Activated T-cell treated with anti-CD3 and anti-CD28 coated beads, Interleukin-2, amount 50 U/mL, for 1 hour (primary cell): ENCODE measurements around the gene C2orf76.
"Not testable (repeated sequence)": the region's sequence is repeated elsewhere in the genome, so short reads cannot be mapped to it uniquely, and the experiment has no call there.

Experiments
- DNase-seq: peaks from one replicate; pipeline ENCODE4 v3.0.0-alpha.2; 2020

The C2orf76 gene

DNA sequence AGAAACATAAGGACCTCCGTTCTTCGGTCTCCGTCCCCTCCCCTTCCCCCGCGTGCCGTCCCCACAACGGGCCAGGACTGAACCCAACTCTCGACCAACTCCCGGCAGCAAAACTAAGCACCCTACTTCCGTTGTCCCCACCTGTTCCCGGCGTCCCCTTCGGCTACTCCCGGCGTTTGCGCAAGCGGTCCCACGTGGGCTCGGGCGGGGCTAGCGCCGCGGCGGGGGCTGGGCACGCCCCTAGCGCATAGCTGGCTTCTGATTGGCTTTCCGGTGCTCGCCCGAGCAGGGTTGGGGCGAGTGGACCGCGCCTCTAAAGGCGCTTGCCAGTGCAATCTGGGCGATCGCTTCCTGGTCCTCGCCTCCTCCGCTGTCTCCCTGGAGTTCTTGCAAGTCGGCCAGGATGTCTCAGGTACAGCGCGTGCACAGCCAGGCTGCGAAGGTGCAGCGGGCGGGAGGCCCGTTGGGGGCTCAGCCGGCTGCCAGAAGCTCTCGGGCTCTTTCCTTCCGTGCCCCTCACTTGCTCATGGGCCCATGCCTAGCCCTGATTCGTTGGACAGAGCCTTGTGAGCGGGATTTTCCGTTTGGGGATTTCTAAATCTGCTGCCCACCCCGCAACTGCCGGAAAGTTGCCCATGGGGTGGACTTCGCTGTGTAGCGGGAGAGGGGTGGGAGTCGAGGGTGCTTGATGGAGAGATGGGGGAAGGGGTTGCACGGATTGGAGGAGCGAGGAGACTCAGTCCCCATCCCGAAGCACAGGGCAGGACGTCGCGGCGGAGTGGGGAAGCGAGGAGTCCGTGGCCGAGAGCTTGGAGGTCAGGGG is at the start of gene C2orf76, which contains the start of gene DBI:
Gene C2orf76, minus strand, starts transcription at position 186 of the 823 bp plus-strand sequence. CDS start 26,875 bp downstream, outside the sequence.
Gene DBI, plus strand, starts transcription at position 329 of the 823 bp plus-strand sequence. Its CDS starts 75 bp downstream, at position 404.
- DNase-seq, result peak; percentile 92

GRCh38 chr2:119415630-119416029 is 49.0 kb upstream of the C2orf76 start:
- no peak for DNase-seq

DNA sequence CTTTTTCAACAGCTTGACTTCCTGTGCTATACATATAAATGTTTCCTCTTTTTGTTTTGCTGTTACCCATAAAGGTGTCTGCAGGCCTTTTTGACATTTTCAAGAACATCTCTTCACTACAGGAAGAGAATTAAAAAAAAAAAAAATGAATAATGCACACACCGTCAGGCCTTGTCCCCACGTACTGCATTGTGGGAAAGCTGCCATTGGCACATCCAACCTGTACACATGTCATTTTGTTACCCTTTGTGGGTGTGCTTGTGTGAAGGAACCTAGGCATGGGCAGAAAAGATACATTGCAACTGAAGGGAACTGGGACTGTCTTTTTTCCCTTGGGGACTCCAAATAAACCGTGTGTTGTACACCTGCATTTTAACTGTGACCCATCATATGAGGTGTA is 48.3 kb upstream of the C2orf76 start:
- DNase-seq, result no peak

DNA sequence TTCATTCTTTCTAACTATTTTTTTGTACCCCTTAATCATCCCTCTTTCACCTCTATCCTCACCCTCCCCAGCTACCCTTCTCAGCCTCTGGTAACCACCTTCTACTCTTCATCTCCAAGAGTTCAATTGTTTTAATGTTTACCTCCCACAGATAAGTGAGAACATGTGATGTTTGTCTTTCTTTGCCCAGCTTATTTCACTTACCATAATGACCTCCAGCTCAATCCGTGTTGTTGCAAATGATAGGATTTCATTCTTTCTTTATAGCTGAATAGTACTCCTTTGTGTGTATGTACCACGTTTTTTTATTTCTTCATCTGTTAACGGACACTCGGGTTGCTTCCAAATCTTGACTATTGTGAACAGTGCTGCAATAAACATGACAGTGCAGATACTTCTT is 42.9 kb upstream of the C2orf76 start:
- DNase-seq, result no peak

- DNase-seq, result no peak
Measured at GRCh38 chr2:119408221-119408619, 41.6 kb upstream of the C2orf76 start.

GRCh38 chr2:119407430-119408220 is 41.0 kb upstream of the C2orf76 start:
- DNase-seq, result no peak

GRCh38 chr2:119405151-119405550 is 38.5 kb upstream of the C2orf76 start:
- no peak for DNase-seq

DNA sequence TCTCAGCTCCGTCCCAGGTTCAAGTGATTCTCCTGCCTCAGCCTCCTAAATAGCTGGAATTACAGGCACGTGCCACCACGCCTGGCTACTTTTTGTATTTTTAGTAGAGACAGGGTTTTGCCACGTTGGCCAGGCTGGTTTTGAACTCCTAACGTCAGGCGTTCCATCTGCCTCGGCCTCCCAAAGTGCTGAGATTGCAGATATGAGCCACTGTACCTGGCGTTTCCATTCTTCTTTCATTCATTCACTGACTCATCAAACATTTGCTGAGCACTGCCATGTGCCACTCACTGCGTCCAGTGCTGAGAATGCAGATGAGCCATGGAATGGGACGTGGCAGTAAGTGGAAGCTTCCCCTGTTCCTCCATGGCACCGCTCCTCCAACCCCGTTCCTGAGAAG is 37.0 kb upstream of the C2orf76 start:
- not testable (repeated sequence) for DNase-seq

DNA sequence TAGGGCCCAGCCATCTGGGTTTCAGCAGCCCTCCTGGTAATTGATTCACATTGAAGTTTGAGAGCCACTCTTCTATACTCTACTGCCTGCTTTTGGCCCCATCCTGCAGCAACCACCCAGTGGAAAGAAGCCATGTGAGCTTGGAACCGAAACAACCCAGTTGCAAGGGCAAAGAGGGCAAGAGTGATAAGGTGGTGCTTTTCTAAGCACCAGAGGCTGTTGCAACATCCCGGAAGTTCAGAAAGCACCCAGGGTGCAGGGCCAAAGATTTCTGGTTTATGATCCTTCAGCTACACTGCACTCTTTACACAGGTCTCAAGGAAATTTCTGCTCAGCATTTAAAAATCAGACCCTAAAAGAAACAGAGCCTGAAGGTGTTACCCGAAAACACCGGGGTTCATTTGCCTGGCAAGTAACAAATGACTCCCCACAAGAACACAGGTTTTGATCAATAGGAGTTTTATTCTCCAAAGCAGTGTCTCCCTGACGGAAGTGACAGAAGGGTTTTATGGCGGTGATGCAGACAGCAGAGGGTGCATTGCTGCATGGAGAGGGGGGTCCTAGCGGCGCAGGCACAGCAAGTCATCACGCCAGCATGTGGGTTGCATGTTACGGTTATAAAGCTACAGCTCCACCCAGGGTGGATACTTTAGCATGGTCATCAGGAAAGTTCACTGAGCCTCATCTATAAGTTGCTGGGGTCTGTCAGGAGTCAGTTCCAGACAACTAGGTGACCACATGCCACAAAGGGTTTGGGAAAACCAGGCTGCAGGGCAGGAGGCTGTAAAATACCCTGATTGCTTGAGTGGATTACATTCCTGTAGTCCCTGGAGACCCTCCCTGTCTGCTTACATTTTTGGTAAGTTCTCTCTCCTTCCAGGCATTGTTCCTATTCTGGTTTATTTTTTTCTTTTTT is 36.3 kb upstream of the C2orf76 start:
- no peak for DNase-seq

- DNase-seq, result no peak
Measured at GRCh38 chr2:119402106-119402505, 35.5 kb upstream of the C2orf76 start.

GRCh38 chr2:119397196-119397595 is 30.6 kb upstream of the C2orf76 start:
- DNase-seq, result no peak

DNA sequence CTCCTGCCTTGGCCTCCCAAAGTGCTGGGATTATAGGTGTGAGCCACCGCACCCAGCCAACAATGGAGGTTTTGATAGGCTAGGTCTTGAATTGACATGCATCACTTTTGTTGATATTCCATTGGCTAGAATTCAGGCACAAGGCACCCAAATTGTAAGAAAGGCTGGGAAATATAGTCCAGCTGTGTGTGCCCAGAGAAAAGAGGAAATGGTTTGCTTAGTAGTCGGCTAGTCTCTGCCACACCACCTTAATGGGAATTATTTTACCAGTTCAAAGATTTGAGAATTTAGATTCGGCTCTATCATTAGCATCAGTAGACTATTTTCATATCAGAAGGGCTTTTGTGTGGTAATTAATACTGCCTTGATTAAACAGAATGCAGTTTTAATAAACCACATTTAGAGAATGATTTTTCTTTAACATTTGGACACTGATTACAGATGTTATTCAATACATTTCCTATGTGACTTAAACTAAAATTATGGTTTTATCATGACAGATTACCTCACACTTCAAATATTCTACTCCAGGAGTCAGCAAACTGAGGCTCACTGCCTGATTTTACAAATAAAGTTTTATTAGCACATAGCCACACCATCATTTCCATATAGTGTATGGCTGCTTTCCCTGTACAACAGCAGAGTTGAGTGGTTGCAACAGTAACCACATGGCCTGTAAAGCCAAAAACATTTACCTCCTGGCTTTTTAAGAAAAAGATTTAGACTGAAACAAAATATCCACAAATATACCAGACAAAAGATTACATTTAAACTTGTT is 27.5 kb upstream of the C2orf76 start:
- no peak for DNase-seq

- no peak for DNase-seq
Measured at GRCh38 chr2:119389615-119390306, 23.1 kb upstream of the C2orf76 start.

DNA sequence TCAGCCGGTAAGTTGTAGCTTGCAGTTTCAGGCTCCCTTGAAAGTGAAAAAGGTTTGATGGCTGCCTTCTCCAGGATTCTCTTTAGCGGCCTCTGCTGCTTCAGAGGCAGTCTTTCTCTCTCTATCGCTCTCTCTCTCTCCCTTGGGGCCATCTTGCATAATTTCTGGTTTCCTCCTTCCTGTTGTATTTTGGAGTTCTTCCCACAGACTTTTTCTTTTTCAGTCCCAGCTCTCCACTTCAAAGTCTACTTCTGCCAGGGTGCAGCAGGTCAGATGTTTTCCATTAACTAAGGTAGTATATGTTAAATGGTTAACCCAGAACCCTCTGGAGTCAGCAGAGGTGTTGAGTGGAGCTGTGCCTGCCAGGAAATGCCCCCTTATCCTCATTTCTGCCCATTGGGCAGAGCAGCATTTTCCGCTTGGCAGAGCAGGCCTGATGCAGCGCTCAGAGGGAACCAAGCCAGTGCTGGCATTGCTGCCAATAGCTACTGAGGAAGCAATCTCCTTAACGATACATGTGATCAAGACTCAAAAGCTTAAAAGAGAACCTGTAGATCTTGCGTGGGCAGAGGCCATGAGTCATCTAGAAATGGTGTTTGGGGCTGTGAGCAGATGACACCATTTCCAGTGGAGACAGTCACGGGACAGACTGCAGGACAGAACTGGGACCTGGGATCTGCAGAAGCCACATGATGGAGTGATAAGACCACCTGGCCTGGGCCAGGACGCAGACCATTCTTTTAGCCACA is 20.9 kb upstream of the C2orf76 start:
- DNase-seq, result no peak

DNA sequence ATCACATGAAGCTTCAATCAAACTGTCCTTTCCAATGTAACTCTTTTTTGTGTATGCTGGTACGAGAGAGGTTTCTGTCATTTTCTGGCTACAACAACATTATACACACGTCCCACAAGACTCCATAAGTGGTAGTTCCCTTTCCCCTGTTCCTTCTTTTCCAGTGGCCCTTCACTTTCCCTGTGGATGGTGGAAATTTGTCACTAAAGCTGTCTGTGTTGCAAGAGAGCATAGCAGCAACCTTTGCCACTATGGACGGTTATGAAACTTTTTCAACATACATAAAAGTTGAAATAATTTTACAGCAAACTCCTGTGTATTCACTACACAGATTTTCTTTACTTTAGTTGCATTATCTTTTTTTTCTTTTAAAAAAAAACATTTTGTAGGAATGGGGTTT is 18.8 kb upstream of the C2orf76 start:
- DNase-seq, result no peak

- no peak for DNase-seq
Measured at GRCh38 chr2:119384971-119385370, 18.3 kb upstream of the C2orf76 start.

DNA sequence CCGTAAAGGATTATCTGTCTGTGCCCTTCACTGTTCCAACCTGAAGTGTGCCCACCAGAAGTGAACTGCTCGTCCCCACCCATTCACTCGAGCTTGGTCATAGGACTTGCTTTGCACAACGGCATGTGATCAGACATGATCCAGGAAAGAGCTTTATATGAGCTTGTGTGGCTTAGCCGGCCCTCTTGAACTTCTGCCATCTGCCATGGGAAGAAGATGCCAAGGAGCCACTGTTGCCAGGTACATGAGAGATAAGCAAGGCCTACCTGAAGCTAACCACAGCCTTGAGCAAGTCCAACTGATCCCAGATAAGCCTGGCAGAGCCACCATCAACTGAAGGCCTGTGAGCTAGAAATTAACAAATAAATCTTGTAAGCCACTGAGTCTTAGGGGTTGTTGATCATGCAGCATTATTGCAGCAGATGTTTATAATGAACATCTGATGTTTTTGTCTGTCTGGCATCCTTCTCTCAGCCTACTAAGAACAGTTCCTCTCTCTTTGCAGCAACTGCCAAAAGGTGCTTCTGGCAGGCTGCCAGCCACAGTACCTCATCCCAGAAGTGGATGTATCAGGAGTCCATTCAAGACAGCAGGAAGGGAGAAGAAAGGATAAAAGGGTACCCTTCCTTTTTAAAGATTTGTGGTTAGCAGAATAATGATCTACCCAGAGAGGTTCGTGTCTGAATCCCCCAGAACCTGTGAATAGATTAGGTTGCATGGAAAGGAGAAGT is 16.9 kb upstream of the C2orf76 start:
- DNase-seq, result no peak

DNA sequence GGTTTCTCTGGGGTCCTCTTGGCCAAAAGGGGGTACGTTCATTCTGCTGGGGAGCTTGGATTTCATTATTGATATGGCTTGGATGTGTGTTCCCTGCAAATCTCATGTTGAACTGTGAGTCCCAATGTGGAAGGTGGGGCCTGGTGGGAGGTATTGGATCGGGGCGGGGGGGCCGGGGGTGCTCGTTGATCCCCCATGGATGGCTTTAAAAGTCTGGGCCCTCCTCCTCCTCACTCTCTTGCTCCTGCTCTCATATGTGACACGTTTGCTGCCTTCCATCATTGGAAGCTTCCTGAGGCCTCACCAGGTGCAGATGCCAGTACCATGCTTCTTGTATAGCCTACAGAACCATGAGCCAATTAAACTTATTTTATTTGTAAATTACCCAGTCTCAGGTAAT is 11.9 kb upstream of the C2orf76 start:
- DNase-seq, result no peak

DNA sequence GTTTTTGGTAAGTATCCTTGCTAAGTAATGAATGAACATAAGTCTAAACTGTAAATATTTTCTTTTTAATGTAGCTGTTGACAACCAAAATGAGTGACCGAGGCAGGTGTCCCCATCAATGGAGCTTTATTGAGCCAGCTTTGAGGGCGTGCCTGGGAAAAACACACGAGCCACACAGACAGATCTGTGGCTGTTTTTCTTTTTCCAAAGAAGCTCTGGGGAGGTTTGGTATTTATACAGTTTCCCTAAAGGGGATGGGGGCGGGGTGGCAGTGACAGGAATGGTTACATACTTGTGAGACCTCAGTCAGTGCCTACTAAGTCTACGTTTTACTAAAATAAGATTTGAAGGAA is 11.3 kb upstream of the C2orf76 start:
- no peak for DNase-seq
